GM23338 (cell line): ENCODE results near the gene NSRP1.

Source experiments
- EZH2 ChIP-seq: fragments of 200-600 bp; sonication (generic); IDR thresholded peaks from one replicate; pipeline ENCODE4 v1.8.0; 2017; ENCODE audit warnings: antibody characterized with exemption, mild to moderate bottlenecking, low read depth; ENCODE audit not compliant: unreplicated experiment
- NANOG ChIP-seq: IDR thresholded peaks from 2 replicates; pipeline ENCODE4 v1.6.1; 2016; ENCODE audit warnings: antibody characterized with exemption, borderline replicate concordance
- REST ChIP-seq: IDR thresholded peaks from one replicate; pipeline ENCODE4 v1.6.1; 2018; ENCODE audit warnings: antibody characterized with exemption; ENCODE audit not compliant: unreplicated experiment
- TF ChIP-seq, protein P1 (sequence below), 2 experiments: fragments of 200-600 bp in 1 of 2; sonication (generic) in 1 of 2; conservative IDR thresholded peaks; 2 replicates each; pipeline versions ENCODE4 v1.5.1 to v1.6.1; 2016 to 2017; ENCODE audit warnings: antibody characterized with exemption in 2 of 2, low read depth in 2 of 2, mild to moderate bottlenecking in 2 of 2, moderate library complexity in 1 of 2

- TF ChIP-seq, protein P1, sequence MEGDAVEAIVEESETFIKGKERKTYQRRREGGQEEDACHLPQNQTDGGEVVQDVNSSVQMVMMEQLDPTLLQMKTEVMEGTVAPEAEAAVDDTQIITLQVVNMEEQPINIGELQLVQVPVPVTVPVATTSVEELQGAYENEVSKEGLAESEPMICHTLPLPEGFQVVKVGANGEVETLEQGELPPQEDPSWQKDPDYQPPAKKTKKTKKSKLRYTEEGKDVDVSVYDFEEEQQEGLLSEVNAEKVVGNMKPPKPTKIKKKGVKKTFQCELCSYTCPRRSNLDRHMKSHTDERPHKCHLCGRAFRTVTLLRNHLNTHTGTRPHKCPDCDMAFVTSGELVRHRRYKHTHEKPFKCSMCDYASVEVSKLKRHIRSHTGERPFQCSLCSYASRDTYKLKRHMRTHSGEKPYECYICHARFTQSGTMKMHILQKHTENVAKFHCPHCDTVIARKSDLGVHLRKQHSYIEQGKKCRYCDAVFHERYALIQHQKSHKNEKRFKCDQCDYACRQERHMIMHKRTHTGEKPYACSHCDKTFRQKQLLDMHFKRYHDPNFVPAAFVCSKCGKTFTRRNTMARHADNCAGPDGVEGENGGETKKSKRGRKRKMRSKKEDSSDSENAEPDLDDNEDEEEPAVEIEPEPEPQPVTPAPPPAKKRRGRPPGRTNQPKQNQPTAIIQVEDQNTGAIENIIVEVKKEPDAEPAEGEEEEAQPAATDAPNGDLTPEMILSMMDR (conservative IDR thresholded peaks at IDR 0.05; ENCODE audit: low read depth in 2 of 2), result no peak
- no peak for TF ChIP-seq EZH2
- TF ChIP-seq REST, result no peak
- TF ChIP-seq NANOG, result no peak
These were observed 20.5 kb downstream of the NSRP1 start for GRCh38 chr17:30137158-30137557.
